ENCODE data around the gene URAD. TPM values are rescaled to one million over a fixed set of nuclear protein-coding genes. Genes with fewer than 3 reads are reported as not detected.

Gene URAD
- total RNA-seq, 4 donors from 2014 or later = 1.7 TPM; not detected in 3

GRCh38 chr13:27959976-27960361 is 28.5 kb downstream of the URAD start:
- TF ChIP-seq CTCF (IDR thresholded peaks at IDR 0.05; ENCODE audit: low read depth) = no peak

- TF ChIP-seq CTCF (IDR thresholded peaks at IDR 0.05; ENCODE audit: low read depth) = no peak
These were observed 31.8 kb downstream of the URAD start for GRCh38 chr13:27956576-27957300.

DNA sequence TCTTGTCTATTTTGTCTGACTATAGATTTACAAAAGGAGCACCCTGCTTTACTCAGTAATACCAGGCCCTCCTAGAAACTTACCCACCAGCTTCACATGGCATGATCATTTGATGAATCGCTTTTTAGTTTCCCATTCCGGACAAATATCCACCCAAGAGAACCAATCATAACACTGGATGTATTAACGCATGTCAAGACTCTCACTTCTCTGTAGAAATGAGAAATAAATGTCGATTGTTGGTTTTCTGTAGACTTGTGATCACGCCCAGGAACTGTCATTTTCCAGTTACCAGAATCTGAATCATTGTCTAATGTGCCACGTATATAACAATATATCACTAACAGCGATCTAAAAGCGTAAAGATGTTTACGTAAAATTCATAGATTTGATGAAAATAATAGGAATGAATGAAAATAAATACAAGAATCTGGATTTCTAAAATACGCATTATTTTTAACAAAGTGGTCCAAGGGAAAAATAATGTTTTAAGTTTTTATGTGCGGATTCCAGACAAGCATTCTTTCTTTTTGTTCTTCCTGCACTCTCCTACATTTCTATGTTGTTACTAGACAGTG is 33.4 kb downstream of the URAD start:
- TF ChIP-seq CTCF (IDR thresholded peaks at IDR 0.05; ENCODE audit: low read depth) = no peak

- TF ChIP-seq CTCF (IDR thresholded peaks at IDR 0.05; ENCODE audit: low read depth) = no peak
These were observed 34.1 kb downstream of the URAD start for GRCh38 chr13:27954406-27954851.

- no peak for TF ChIP-seq CTCF (IDR thresholded peaks at IDR 0.05; ENCODE audit: low read depth)
These were observed 34.7 kb downstream of the URAD start for GRCh38 chr13:27953676-27954405.

DNA sequence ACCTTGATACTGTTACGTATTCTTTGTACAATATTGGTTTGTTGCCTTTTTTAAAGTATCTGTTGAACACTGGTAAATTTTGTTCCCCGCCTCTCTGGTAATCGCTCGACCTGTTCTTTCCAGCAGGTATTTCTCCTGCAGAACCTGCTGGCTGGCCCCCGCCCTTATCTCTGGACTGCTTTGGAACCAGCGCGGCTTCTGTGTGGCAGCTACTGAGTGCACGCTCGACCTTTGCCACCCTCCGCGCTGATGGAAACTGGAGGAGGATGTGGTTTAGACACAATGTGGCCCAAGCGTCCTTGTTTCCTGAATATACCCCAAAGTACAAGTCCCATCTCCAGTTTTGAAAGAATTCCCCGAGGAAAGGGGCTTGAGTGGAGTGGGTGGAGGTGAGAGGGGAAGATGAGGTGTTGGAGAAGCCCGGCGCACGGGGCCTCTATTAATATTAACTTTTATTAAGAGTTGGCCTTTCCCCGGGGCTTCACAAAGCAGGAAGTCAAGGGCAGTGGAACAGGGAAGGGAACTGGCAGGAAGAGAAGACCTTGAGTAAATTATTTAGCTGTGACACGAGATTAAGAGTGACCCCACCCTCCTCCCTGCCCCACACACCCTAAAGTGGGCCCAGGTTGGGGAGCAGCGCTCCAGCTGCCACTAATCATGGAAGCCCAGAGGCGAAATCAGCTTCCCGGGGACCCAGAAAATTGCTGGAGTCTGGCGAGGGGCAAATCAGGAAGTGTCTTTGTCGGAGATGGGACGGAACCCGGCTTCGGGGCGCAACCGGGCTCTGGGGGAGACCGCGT is 35.4 kb downstream of the URAD start:
- no peak for TF ChIP-seq CTCF (IDR thresholded peaks at IDR 0.05; ENCODE audit: low read depth)

All from subcutaneous adipose tissue (tissue), 4 donors.